ENCODE data around the gene VPS16.
A peak's percentile ranks its signal among the peaks of the same experiment; 100 is the strongest.

The VPS16 gene

GRCh38 chr20:2902291-2902690 lies 61.7 kb downstream of the VPS16 start:
- peak in 1 of 5 experiments; percentile 29 for DNase-seq

- DNase-seq = no peak
Observed at GRCh38 chr20:2902818-2903217, 62.3 kb downstream of the VPS16 start.

GRCh38 chr20:2903686-2904085 lies 63.1 kb downstream of the VPS16 start:
- no peak for DNase-seq

- DNase-seq = no peak
Observed at GRCh38 chr20:2907519-2907918, 67.0 kb downstream of the VPS16 start.

- DNase-seq = no peak
Observed at GRCh38 chr20:2909953-2910352, 69.4 kb downstream of the VPS16 start.

- DNase-seq = peak in 1 of 5 experiments; percentile 73
Observed at GRCh38 chr20:2911200-2911599, 70.7 kb downstream of the VPS16 start.

GRCh38 chr20:2914160-2914559 lies 73.6 kb downstream of the VPS16 start:
- peak in 1 of 5 experiments; percentile 61 for DNase-seq

Measured in T-helper 2 cell (primary cell).